HEK293T (cell line): ENCODE data around the gene SLC16A4.

Source experiments
- ARNT ChIP-seq: fragments of 450-650 bp; IDR thresholded peaks from 2 replicates; pipeline ENCODE4 v1.6.1; 2017; ENCODE audit warnings: mild to moderate bottlenecking
- BHLHE40 ChIP-seq: fragments of 450-650 bp; IDR thresholded peaks from 2 replicates; pipeline ENCODE4 v1.6.1; 2016; ENCODE audit warnings: mild to moderate bottlenecking, moderate library complexity, borderline replicate concordance
- ELF4 ChIP-seq: fragments of 450-650 bp; IDR thresholded peaks from 2 replicates; pipeline ENCODE4 v1.6.1; 2017; ENCODE audit warnings: antibody characterized with exemption
- FOXA1 ChIP-seq: fragments of 450-650 bp; IDR thresholded peaks from 2 replicates; pipeline ENCODE4 v1.6.1; 2016; ENCODE audit warnings: mild to moderate bottlenecking
- FOXK2 ChIP-seq: fragments of 450-650 bp; IDR thresholded peaks from 2 replicates; pipeline ENCODE4 v1.6.1; 2016; ENCODE audit warnings: mild to moderate bottlenecking
- L3MBTL2 ChIP-seq: fragments of 450-650 bp; conservative IDR thresholded peaks from 2 replicates; pipeline ENCODE4 v1.6.1; 2016; ENCODE audit warnings: mild to moderate bottlenecking
- NFRKB ChIP-seq: fragments of 450-650 bp; IDR thresholded peaks from 2 replicates; pipeline ENCODE4 v1.6.1; 2016; ENCODE audit warnings: mild to moderate bottlenecking, moderate library complexity
- PKNOX1 ChIP-seq: fragments of 450-650 bp; IDR thresholded peaks from 2 replicates; pipeline ENCODE4 v1.6.1; 2016
- SP1 ChIP-seq: fragments of 450-650 bp; IDR thresholded peaks from 2 replicates; pipeline ENCODE4 v1.6.1; 2017
- TARDBP ChIP-seq: fragments of 450-650 bp; IDR thresholded peaks from 2 replicates; pipeline ENCODE4 v1.6.1; 2016
- ZNF384 ChIP-seq: fragments of 450-650 bp; IDR thresholded peaks from 2 replicates; pipeline ENCODE4 v1.6.1; 2016

GRCh38 chr1:110324667-110325066 is 66.2 kb downstream of the SLC16A4 start:
- TF ChIP-seq BHLHE40 = no peak
- no peak for TF ChIP-seq PKNOX1
- no peak for TF ChIP-seq ZNF384
- no peak for TF ChIP-seq FOXA1
- no peak for TF ChIP-seq ARNT
- no peak for TF ChIP-seq SP1
- TF ChIP-seq ELF4 = no peak
- TF ChIP-seq L3MBTL2 = no peak
- no peak for TF ChIP-seq NFRKB
- TF ChIP-seq TARDBP = no peak
- no peak for TF ChIP-seq FOXK2
